Activated naive CD8-positive, alpha-beta T cell treated with anti-CD3 and anti-CD28 coated beads for 36 hours (primary cell): ENCODE data around the gene FAM200B. TPM values are rescaled to one million over a fixed set of nuclear protein-coding genes. Genes with fewer than 3 reads are reported as not detected.

Experiments
- DNase-seq: peaks from one replicate; pipeline ENCODE4 v3.0.0; 2021
- H3K27ac Mint-ChIP-seq: one replicate; pipeline ENCODE4 v1.8.0; 2022; ENCODE audit warnings: mild to moderate bottlenecking, moderate library complexity, mixed read lengths
- H3K27me3 Mint-ChIP-seq: one replicate; pipeline ENCODE4 v1.8.0; 2022; ENCODE audit warnings: mild to moderate bottlenecking, mixed read lengths
- H3K36me3 Mint-ChIP-seq: one replicate; pipeline ENCODE4 v1.8.0; 2021; ENCODE audit warnings: mild to moderate bottlenecking, mixed read lengths
- H3K4me1 Mint-ChIP-seq: one replicate; pipeline ENCODE4 v1.8.0; 2021; ENCODE audit warnings: mixed read lengths
- H3K4me3 Mint-ChIP-seq: one replicate; pipeline ENCODE4 v1.8.0; 2022; ENCODE audit warnings: mild to moderate bottlenecking, moderate library complexity, mixed read lengths
- H3K9me3 Mint-ChIP-seq: one replicate; pipeline ENCODE4 v1.8.0; 2022; ENCODE audit warnings: mixed read lengths
- total RNA-seq, 2 experiments: library from RNA; stranded (reverse); gene quantifications; one replicate each; pipeline ENCODE4 v1.2.3, GENCODE V29; 2021

The FAM200B gene
- total RNA-seq, 2 experiments from 2014 or later = 13.1 to 15.0 TPM

GRCh38 chr4:15704129-15704528, 22.5 kb downstream of the FAM200B start:
- H3K36me3 Mint-ChIP-seq = no peaks in the 10 kb centered on the region
- no peak overlapping the region for H3K4me3 Mint-ChIP-seq
- H3K27ac Mint-ChIP-seq = no peak overlapping the region
- peaks cover 9% of the 10 kb centered on the region for H3K4me1 Mint-ChIP-seq
- no peaks in the 10 kb centered on the region for H3K9me3 Mint-ChIP-seq
- peaks cover 25% of the 10 kb centered on the region for H3K27me3 Mint-ChIP-seq
- DNase-seq = no peak

DNA sequence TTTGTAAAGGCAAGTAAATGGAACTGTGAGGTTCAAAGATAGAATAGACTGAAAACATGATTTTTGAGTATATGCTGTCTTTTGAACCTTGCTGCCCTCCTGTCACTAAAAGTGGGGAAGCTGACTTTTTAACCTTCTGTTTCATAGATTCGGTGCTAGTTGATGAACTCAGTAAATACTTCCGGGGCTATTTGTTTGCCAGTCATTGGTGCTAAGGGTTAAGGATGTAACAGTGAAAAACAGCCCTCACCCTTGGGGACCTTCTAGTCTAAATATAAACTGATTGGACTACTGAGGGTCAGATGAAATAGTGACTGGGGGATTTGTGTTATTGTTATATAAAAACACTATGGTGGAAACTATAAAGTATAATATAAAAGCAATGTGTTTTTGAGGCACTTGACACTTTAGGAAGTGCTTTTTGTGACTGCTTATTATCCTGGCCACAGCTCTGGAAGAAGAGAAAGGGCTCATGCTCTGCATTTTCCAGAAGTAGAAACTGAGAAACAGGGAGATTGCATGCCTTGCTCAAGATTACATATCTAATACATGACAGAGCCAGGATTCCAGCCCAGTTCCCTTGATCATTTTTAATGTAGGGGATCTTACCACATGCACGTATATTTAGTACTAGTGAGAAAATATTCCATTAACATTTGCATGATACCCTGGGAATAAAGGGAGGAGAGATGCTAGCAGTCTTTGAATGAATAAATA, 25.2 kb downstream of the FAM200B start:
- Mint-ChIP-seq H3K4me1 (peaks cover 9% of the 10 kb centered on the region), H3K27ac (no peak overlapping the region), H3K9me3 (no peaks in the 10 kb centered on the region), H3K36me3 (no peaks in the 10 kb centered on the region), H3K27me3 (peaks cover 6% of the 10 kb centered on the region), H3K4me3 (no peak overlapping the region)
- DNase-seq = no peak

- no peak overlapping the region for H3K4me3 Mint-ChIP-seq
- no peaks in the 10 kb centered on the region for H3K36me3 Mint-ChIP-seq
- no peak for DNase-seq
- no peaks in the 10 kb centered on the region for H3K9me3 Mint-ChIP-seq
- peaks cover 1% of the 10 kb centered on the region for H3K27me3 Mint-ChIP-seq
- no peak overlapping the region for H3K27ac Mint-ChIP-seq
- peaks cover 9% of the 10 kb centered on the region for H3K4me1 Mint-ChIP-seq
Measured at GRCh38 chr4:15707363-15707715, 25.7 kb downstream of the FAM200B start.

GRCh38 chr4:15711762-15712161, 30.1 kb downstream of the FAM200B start:
- Mint-ChIP-seq H3K4me1 (no peaks in the 10 kb centered on the region), H3K4me3 (no peak overlapping the region), H3K27ac (no peak overlapping the region), H3K9me3 (no peaks in the 10 kb centered on the region), H3K27me3 (no peaks in the 10 kb centered on the region), H3K36me3 (no peaks in the 10 kb centered on the region)
- no peak for DNase-seq

DNA sequence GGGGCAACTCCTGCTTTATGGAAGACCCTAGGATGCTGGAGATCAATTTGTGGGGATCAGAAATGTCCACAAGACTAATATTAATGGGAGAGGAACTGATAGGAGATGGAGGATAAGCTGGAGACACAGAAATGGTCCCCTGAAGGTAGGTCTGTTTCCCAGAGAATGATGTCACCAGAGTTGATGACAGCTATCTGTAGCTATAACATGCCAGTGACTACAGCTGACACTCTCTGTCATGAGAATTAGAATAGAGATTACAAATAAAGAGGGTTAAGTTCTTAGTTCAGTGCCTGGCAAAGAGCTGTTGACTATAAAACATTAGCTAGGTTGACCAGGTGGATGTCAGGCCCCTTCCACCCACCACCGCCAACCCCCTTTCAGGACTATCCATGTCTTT, 30.6 kb downstream of the FAM200B start:
- H3K36me3 Mint-ChIP-seq = no peaks in the 10 kb centered on the region
- no peaks in the 10 kb centered on the region for H3K27me3 Mint-ChIP-seq
- H3K4me3 Mint-ChIP-seq = no peak overlapping the region
- no peak for DNase-seq
- H3K4me1 Mint-ChIP-seq = no peaks in the 10 kb centered on the region
- H3K9me3 Mint-ChIP-seq = no peaks in the 10 kb centered on the region
- no peak overlapping the region for H3K27ac Mint-ChIP-seq

- Mint-ChIP-seq H3K36me3 (no peaks in the 10 kb centered on the region), H3K4me1 (no peaks in the 10 kb centered on the region), H3K9me3 (no peaks in the 10 kb centered on the region), H3K4me3 (no peak overlapping the region), H3K27me3 (no peaks in the 10 kb centered on the region), H3K27ac (no peak overlapping the region)
- DNase-seq = no peak
Measured at GRCh38 chr4:15714141-15714540, 32.5 kb downstream of the FAM200B start.

DNA sequence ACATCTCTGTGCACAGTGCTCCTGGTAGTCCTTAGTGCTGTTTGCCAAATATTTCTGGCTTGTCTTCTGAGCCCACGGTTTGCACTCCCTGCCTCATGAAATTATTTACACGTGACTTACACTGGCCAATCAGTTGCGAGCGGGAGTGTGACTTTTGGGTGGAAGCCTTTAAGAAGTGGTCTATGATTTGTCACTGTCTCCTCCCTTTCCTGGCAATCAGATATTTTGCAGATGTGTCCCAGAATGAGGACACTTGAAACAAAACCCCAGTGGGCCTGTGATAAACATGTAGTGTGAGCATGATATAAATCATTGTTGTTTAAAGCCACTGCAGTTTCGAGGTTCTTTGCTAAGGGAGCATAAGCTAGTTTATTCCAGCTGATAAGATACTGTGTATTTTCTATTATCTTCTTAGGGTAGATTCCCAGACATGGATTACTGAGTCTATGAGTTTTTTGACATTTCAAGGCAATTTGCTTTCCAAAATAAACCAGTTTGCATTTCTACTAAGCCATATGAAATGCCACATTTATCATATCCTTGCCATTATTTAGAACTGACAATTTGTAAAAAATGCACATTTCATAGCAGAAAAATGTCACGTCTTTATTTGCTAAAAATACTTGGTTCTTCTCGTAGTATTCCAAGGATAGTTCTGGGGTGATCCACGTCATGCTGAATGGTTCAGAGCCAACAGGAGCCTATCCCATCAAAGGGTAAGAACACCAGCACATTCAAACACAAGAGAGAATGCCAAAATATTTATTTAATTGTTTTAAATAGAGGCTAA, 33.2 kb downstream of the FAM200B start:
- no peak overlapping the region for H3K27ac Mint-ChIP-seq
- no peaks in the 10 kb centered on the region for H3K36me3 Mint-ChIP-seq
- H3K9me3 Mint-ChIP-seq = no peaks in the 10 kb centered on the region
- H3K4me3 Mint-ChIP-seq = no peak overlapping the region
- H3K27me3 Mint-ChIP-seq = no peaks in the 10 kb centered on the region
- no peak for DNase-seq
- no peaks in the 10 kb centered on the region for H3K4me1 Mint-ChIP-seq

GRCh38 chr4:15716115-15716514, 34.5 kb downstream of the FAM200B start:
- no peaks in the 10 kb centered on the region for H3K27me3 Mint-ChIP-seq
- no peak overlapping the region for H3K27ac Mint-ChIP-seq
- H3K9me3 Mint-ChIP-seq = no peaks in the 10 kb centered on the region
- DNase-seq = no peak
- H3K4me1 Mint-ChIP-seq = no peaks in the 10 kb centered on the region
- no peaks in the 10 kb centered on the region for H3K36me3 Mint-ChIP-seq
- no peak overlapping the region for H3K4me3 Mint-ChIP-seq

GRCh38 chr4:15717086-15717485, 35.5 kb downstream of the FAM200B start:
- Mint-ChIP-seq H3K36me3 (no peaks in the 10 kb centered on the region), H3K4me3 (no peak overlapping the region), H3K4me1 (no peaks in the 10 kb centered on the region), H3K27me3 (no peaks in the 10 kb centered on the region), H3K27ac (no peak overlapping the region), H3K9me3 (no peaks in the 10 kb centered on the region)
- DNase-seq = no peak

DNA sequence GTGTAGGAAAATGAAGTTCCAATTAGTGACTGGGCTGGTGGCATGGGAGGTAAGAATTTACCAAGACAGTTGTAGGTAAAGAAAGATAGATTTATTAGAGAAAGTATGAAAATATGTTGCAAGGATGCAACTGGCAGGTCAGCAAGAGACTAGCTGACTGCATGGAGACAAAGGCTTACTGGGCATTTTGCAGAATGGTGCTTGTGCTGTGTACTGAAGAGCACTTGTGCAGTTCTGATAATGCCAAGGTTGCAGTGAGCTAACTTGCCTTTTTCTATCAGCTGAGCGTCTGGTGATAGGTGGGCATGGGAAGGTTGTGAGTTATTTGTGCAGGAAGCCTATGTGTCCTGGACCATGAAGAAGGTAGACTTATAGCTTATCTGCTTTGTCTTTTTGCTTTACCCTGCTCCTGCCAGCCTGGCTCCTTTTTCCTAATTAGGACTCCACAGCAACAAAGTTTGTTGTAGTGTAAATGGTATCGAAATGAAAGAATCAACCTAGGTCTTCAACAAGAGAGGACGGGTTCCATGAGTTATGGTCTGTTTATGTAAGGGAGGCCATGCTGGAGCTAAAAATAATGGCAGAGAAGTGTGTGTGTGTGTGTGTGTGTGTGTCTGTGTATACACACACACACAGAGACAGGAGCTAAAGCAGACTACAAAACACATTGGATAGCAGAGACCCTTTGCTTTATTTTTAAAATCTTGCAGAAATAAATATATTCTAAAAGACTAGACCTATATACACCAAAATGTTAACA, 36.2 kb downstream of the FAM200B start:
- Mint-ChIP-seq H3K27me3 (no peaks in the 10 kb centered on the region), H3K4me1 (no peaks in the 10 kb centered on the region), H3K4me3 (no peak overlapping the region), H3K36me3 (no peaks in the 10 kb centered on the region), H3K27ac (no peak overlapping the region), H3K9me3 (no peaks in the 10 kb centered on the region)
- no peak for DNase-seq

DNA sequence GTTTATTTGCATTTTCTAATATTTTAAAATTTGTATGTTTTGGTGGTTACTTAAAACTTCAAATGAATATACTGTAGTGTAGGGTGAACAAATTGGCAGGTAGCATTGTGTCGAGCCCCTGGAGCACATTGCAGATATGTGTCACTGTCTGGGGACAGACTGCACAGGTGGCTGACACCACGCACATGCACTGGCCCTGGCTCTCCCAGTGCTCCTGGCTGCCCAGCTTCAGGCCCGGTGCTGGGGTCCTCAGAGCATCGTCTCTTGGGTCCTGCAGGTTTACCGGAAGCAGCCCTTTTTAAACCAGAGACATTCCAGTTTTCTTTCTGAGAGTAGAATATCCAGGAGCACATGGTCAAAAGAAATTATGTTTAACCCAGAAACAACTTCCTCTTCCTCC, 36.8 kb downstream of the FAM200B start:
- Mint-ChIP-seq H3K27ac (no peak overlapping the region), H3K9me3 (no peaks in the 10 kb centered on the region), H3K4me3 (no peak overlapping the region), H3K4me1 (no peaks in the 10 kb centered on the region), H3K36me3 (no peaks in the 10 kb centered on the region), H3K27me3 (no peaks in the 10 kb centered on the region)
- DNase-seq = no peak

DNA sequence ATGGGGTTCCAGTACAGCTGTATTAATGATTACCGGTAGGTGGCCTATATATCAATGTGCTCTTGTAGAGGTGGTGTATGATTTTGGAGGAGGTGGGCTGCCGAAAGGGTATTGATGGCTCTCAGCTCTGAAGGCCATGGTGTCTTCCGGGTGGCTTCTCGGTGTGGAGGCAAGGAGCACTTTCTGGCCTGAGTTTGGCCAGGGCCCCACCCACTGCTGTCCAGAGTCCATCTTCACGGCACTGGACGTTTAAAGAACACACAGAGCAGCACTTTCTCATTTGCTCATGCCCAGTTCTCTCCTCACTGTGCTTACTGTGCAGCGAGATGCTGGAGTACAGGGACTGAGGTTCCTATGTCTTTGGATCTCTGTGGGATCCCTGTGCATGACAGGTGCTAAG, 37.3 kb downstream of the FAM200B start:
- Mint-ChIP-seq H3K27me3 (no peaks in the 10 kb centered on the region), H3K4me1 (no peaks in the 10 kb centered on the region), H3K36me3 (no peaks in the 10 kb centered on the region), H3K27ac (no peak overlapping the region), H3K4me3 (no peak overlapping the region), H3K9me3 (no peaks in the 10 kb centered on the region)
- DNase-seq = no peak

DNA sequence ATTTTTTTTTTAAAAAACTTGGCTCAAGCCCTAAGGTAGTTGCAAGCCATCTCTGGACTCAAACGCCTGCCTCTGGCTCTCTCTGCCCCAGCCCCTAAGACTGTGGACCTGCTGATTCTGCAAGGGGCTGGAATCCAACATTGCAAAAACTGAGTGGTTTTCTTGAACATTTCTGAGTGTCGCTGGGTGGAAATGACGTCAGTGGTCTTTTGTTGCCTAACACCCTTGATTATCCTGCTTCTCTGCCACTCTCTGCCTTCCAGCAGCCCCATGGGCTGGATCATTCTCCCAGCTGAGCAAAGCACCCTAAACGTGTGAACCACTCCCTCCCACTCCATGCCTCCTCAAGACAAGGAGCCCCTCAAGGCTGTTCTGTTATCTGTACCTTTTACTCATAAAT, 37.9 kb downstream of the FAM200B start:
- no peak overlapping the region for H3K4me3 Mint-ChIP-seq
- no peak overlapping the region for H3K27ac Mint-ChIP-seq

GRCh38 chr4:15720851-15721250, 39.2 kb downstream of the FAM200B start:
- Mint-ChIP-seq H3K36me3 (no peaks in the 10 kb centered on the region), H3K4me1 (no peaks in the 10 kb centered on the region), H3K27me3 (no peaks in the 10 kb centered on the region), H3K27ac (no peak overlapping the region), H3K4me3 (no peak overlapping the region), H3K9me3 (no peaks in the 10 kb centered on the region)
- no peak for DNase-seq

More for the DNA sequence above, 37.9 kb downstream of the FAM200B start:
- DNase-seq = no peak
- Mint-ChIP-seq H3K27me3 (no peaks in the 10 kb centered on the region), H3K9me3 (no peaks in the 10 kb centered on the region), H3K4me1 (no peaks in the 10 kb centered on the region), H3K36me3 (no peaks in the 10 kb centered on the region)

DNA sequence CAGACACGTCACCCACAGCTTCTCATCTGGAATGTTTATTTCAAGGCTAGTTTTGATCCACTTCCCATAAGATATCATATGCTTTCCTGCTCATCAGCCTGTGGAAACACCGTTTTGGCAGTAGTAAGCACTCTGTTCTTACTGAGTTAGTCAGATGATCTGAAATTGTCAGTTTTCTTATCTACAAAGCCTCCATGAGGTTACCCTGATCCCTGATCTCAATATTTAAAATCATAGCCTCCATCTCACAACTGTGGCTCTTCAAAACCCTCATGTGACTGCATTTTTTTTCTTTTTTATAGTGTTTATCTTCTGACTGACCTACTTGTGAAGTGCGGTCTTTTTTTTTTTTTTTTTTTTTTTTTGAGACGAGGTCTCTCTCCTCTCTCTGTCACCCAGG, 44.0 kb downstream of the FAM200B start:
- H3K27me3 Mint-ChIP-seq = no peaks in the 10 kb centered on the region
- H3K4me1 Mint-ChIP-seq = peaks cover 2% of the 10 kb centered on the region
- DNase-seq = no peak
- no peak overlapping the region for H3K27ac Mint-ChIP-seq
- H3K36me3 Mint-ChIP-seq = no peaks in the 10 kb centered on the region
- H3K4me3 Mint-ChIP-seq = no peak overlapping the region
- no peaks in the 10 kb centered on the region for H3K9me3 Mint-ChIP-seq
